NCI-H2227 (cell line): ENCODE measurements around the gene ZKSCAN8.

Experiments
- DNase-seq: peaks from one replicate; lab custom pipeline; 2025; ENCODE audit not compliant: unreplicated experiment; lab: John Stamatoyannopoulos, UW

ZKSCAN8 gene

DNA sequence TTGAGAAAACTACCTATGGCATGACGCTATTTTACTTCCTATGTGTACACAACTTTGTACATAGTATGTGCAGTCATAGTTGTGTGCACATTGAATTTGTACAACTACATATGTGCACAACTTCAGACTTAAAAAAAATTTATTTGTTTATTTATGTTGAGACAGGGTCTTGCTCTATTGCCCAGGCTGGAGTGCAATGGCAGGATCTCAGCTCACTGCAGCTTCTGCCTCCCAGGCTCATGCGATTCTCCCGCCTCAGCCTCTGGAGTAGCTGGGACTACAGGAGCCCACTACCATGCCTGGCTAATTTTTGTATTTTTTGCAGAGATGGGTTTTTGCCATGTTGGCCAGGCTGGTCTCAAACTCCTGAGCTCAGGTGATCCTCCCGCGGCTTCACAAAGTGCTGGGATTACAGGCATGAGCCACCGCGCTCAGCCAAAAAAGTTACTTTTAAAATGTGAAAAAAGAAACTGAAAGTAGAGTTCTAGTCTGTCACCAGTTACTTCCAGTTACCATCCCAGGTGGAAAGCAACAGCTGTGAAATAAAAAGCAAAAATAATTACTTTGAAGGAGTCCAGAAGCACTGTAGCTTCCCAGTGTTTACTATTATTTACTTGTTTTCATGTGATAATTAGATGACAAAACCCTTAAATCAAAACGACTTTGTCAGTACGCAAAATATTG lies 1.7 kb upstream of the ZKSCAN8 start:
- no peak for DNase-seq

DNA sequence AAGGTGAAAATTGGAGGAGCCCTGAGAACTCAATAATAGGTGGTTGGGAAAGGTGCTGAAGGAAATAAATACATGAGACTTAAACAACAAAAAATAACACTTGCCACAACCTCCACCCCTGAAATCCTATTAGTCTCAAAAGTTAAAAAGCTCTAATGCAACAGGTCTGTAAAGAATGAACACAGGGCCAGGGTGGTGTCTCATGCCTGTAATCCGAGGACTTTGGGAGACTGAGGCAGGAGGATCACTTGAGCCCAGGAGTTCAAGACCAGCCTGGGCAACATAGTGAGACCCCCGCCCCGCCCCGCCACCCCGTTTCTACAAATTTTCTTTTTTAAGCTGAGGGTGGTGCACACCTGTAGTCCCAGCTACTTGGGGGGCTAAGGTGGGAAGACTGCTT lies 1.1 kb upstream of the ZKSCAN8 start:
- DNase-seq, result no peak

DNA sequence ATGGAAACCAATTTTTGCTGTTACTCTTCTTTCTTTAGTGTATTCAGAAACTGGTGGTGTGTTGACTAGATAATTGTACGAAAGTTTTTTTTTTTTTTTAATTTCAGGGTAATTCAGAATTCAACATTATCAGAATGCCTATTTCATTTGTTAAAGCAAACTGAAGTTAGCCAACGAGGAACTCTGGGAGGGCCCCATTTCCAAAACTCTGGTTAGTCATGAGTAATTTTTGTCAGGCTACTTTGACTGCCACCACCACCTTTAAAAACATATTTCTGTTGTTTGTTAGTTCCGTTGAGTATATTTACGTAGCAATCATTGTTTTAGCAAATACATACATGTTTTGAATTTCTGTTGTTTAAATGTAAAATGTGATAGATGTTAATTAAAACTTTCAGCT lies 763 bp downstream of the ZKSCAN8 start:
- no peak for DNase-seq

DNA sequence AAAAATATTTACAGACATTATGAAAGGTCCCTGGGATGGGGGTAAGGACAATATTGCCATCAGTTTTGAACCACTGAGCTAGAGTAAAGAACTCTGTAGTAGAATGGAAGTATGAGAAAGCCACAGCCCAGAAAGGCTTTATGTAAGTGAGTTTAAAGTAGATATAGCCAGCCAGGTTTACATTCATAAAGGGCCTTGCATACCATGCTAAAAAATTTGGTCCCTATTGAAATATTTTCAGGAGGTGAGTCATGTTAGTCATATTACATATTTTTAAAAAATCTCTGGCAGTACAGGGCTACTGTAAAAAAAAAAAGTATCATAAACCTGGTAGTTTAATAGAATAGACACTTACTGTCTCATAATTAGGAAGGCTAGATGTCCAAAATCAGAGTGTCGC lies 3.5 kb downstream of the ZKSCAN8 start:
- no peak for DNase-seq

DNA sequence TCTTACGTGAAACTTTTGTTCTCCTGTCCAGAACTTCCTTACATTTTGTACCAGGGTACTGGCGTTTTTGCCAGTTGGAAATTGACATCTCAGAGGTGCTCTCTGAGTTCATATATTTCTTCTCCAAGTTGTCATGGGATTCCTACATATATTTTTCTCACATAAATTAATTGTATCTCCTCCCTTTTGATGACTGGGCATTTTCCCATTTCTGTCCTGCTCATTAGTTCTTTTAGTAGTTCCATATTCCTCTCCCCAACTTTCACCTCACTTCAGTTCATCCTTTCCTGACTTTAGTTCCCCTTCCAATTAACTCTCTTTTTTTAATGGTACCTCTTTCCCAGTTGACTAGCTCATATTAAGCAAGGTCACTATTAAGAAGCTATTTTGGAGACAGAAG lies 10.8 kb downstream of the ZKSCAN8 start:
- no peak for DNase-seq

DNA sequence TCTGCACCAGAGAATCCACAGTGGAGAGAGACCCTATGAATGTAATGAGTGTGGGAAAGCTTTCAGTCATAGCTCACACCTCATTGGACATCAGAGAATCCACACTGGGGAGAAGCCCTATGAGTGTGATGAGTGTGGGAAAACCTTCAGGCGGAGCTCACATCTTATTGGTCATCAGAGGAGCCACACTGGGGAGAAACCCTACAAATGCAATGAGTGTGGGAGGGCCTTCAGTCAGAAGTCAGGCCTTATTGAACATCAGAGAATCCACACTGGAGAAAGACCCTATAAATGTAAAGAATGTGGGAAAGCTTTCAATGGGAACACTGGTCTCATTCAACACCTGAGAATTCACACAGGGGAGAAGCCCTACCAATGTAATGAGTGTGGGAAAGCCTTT lies 11.9 kb downstream of the ZKSCAN8 start:
- DNase-seq, result no peak

DNA sequence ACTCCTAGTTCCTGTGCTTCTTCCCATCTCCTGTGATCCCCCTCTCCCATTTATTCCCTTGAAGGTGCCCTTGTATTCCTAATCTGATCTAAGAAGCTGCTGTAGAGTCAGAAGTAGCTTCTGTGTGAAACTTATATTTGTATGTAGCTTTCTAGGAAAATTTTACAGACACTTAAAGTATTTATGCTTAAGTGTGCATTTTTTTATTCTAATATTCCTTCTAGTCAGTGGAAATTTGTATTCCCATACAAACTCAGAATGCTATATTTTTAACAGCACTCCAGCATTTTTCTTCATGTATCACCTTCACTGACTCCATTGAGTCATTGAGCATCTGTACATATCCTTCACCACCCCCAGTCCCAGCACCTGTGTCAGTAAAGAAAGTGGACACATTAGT lies 12.7 kb downstream of the ZKSCAN8 start:
- DNase-seq, result no peak

DNA sequence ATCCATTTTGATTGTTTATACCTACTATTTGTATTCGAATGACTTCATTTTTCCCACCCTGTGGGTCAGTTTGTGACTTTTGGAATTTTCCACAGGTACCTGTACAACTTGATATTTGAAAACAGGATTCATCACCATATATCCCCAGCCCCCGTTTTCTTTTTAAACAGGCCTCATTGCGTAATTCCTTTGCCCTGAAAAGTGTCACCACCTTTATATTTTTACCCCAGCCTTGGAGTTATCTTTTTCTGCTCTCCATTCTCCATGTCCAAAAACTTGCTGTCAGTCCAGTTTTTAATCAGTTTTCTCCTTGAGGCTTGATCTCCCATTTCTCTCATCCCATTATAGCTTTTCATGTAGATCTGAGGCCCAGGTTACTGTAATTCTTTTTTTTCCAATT lies 16.6 kb downstream of the ZKSCAN8 start:
- DNase-seq, result no peak

DNA sequence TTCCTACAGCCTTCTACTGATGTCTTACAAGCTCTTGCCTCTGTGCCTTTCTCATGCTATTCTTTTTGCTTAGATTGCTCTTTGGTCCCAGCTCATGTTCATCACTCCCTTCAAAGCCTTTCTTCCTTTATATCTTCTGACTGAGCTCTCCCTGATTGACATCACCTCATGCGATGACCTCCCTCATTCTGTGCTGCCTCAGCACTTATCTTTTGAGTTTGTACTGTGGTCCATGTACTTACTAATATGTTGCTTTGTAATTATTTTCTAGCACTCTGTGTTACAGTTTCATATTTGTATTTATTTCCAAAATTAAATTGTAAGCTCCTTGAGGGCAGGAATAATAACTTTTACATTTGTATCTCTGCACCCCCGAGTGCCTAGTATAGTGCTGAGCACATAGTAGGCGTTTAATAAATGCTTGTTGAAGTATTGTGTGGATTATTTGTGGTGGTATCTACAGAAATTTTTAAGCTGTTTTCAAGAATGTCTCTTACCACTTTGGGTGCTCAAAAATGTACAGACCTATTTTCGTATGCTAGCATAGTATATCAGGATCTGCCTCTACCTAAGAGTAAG lies 17.4 kb downstream of the ZKSCAN8 start:
- no peak for DNase-seq

DNA sequence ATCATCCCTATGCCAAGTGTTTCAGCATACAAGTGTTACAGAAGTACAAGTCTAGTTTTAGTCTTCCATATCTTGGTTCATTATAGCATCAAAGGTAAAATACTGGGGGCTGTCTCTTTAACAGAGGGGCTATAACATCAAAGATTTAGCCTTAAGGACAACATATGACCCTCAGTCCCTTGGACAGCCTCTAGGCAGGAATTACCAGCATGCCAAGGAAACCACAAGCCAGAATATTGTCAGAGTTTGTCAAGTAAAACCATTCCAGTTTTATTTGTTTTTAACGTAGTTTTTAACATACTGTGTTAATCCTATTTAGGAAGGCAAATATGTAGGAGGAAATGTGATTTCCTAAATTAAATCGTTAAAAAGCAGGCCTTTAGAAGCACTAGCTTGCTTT lies 18.6 kb downstream of the ZKSCAN8 start:
- DNase-seq, result no peak

DNA sequence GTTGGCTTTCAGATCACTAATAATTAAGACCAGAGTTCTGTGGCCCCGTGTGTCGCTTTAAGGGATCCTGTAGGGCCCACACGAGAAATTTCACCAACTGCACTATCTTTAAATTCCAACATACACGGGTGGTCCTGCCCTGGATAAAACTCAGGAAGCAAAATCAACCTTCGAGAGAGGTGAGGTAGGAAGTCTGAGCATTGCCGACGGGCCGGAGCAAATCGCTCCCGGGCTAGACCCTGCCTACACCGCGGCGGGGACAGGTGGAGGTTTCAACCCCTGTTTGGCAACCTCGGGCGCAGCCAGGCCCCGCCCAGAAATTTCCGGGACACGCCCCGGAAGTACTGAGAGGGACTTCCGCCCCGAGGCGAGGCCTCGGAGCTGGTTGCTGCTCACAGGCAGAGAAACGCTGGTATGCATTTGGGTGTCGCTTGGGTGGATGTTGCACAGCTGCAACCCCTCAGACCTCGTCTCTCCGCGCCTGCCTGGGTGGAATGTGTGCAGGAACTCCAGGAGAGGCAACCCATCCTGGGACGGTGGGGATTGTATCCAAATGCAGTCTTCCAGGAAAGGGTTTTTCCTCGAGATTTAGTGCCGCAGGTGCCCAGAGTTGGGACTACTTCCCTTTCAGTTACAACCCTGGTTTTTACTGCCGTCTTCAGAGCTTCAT lies 19.9 kb downstream of the ZKSCAN8 start:
- DNase-seq, result peak; percentile 91

DNA sequence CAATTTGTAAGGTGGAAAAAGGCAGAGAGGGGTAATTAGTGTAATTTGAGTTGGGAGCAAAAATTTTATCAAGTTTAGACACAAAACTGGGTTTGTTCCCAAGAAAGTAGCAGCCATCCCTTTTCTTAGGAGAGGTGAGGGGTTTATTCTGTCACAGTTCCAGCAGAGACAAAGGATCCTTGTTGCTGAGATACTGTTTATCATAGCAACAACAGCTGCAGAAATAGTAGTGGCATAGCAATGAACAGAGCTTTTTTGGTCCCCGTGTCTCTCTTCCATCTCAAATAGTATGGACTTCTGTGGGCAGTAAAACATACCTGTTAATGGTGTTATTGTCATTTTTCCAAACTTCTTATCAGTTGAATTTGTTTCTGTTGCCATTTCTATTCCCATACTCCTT lies 23.9 kb downstream of the ZKSCAN8 start:
- DNase-seq, result no peak

DNA sequence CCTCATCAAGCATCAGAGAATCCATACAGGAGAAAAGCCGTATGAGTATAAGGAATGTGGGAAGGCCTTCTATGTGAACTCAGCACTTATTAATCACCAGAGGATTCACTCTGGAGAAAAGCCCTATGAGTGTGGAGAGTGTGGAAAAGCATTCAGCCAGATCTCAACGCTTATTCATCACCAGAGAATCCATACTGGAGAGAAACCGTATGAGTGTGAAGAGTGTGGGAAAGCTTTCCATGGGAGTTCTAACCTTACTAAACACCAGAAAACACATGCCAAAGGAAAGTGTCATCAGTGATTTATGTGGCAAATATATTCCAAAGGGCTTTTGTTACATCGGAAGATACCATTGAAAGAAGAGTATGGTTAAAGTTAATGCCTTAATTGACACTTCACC lies 25.4 kb downstream of the ZKSCAN8 start:
- no peak for DNase-seq

DNA sequence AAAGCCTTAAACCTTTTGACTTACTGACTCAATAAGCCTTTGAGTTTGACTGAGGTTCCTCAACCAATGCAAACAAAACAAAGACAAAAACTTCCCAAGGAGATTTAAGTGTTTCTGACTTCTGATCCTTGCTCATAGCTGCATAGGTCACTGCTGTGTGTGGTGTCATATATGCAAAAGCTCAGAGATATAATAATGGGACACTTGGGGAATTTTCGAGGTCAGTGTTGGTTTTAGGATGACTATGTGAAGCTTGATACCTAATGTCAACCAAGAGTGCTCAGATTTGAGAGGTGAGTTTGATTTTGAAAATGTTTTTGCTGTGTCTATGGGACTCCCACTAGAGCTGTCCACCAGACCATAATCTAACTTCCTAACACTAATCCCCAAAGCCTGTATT lies 26.2 kb downstream of the ZKSCAN8 start:
- DNase-seq, result no peak

DNA sequence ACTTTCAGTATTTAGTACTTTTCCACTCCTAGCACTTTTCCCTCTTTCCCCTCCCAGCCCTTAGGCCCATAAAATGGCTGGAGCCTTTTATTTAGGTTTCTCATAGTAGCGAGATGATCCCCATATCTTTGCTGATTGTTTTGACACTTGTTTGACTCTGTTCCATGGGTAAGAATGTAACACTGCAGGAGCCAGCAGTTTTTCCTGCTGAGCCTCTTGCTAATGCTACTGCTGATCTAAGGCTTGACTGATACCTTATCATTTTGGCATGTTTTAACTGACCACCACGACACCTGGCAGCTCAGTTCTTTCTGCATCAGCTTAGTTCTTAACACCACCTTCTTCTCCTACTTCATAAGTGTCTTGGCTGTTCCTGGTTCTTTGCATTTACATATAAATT lies 29.6 kb downstream of the ZKSCAN8 start:
- DNase-seq, result no peak

DNA sequence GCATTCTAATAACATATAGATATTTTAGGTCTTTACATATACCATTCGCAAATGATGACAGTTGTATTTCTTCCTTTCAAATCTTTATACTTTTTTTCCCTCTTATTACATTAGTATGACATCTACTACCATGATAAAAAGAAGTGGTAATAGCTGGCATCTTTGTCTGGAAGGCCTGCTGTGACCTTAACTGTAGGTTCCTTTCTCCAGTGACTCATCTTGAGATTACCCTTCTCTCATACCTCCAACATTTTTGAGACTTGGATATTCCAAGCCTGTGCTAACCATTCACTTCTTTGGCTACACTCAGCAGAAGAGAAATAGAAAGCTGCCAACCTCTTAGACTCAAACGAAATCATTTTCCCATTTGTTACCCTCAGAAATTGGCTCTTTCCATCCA lies 30.3 kb downstream of the ZKSCAN8 start:
- DNase-seq, result no peak

DNA sequence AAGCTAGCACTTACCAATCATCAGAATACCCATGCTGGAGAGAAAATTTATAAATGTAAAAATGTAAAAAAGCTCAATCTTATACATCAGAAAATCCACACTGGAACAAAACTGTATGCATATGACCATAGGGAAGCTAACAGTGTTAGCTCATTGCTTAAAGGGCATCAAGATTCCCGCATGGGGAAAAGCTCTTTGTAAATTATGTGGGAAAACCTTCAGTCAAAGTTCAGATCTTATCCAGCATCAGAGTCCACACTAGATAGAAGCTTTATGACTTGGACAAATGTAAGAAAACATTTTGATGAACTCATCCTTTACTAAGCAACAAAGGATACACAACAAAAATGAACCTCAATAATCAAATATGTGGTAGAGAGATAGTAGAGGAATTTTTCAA lies 34.7 kb downstream of the ZKSCAN8 start:
- no peak for DNase-seq

DNA sequence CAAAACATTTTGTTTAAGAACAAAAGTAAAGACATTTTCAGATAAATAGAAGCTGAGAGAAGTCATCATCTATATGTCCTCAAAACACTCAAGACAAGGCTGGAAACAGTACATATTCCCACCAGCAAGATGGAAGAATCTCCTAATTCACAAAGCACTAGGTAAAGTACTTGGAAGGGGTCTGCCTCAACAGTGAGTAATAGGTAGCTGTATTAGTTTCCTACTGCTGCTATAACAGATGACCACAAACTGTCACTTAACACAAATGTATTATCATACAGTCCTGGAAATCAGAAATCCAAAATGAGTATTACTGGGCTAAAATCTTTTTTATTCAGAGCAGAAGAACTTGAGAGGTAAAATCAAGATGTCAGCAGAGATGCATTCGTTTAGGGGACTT lies 40.6 kb downstream of the ZKSCAN8 start:
- no peak for DNase-seq

DNA sequence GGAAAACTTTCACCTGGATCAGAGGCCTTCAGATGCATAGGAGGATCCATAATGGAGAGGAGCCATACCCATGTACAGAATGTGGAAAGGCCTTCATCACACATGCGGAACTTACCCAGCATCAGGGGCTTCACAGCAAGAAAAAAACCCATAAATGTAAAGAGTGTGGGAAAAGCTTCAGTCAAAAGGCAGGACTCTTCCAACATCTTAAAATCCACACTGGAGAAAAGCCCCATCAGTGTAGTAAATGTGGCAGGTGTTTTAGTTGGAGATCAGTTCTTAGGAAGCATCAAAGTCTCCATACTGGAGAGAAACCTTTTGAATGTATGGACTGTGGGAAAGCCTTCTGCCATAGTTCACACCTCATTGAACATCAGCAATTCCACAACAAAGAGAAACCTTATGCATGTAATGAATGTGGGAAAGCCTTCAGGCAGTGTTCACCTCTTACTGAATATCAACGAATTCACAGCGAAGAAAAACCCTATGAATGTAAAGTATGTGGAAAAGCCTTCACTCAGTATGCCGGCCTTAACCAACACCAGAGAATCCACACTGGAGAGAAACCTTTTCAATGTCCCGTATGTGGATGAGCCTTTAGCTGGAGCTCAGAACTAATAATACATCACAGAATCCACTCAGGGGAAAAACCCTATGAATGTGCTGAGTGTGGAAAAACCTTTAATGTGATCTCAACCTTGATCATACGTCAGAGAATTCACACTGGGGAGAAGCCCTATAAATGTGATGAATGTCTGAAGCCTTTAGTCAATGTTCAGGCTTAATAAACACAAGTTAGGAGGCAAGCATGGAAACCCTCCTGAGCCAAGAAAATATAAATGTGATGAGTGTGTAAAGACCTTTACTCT lies 46.7 kb downstream of the ZKSCAN8 start:
- no peak for DNase-seq

DNA sequence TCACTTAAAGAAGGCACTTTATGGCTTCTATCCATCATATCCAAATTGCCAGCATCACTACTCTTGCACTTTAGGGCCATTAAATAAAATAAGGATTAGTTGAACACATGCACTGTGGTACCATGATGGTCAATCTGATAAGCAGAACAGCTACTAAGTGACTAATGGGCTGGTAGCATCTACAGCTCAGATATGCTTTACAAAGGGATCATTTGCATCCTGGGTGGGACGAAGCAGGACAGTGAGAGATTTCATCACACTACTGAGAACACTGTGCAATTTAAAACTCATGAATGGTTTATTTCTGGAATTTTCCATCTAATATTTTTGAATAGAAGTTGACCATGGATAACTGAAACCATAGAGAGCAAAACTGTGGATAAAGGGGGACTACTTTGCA lies 58.3 kb downstream of the ZKSCAN8 start:
- DNase-seq, result no peak

DNA sequence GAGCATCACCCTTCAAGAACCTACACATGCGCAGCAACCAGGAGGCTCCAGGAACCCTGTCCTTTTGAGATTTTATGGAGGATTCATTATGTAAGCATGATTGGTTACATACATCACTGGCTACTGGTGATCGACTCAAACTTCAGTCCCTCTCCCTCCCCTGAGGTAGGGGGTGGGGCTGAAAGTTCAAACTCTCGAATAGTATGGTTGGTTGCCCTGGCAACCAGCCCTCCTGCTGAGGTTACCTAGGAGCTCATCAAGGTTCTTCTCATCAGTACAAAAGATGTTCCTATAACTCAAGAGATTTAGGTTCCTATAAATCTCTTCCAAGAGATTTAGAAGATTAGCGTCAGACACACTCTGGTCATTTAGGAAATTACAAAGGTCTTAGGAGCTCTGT lies 61.5 kb downstream of the ZKSCAN8 start:
- DNase-seq, result no peak

DNA sequence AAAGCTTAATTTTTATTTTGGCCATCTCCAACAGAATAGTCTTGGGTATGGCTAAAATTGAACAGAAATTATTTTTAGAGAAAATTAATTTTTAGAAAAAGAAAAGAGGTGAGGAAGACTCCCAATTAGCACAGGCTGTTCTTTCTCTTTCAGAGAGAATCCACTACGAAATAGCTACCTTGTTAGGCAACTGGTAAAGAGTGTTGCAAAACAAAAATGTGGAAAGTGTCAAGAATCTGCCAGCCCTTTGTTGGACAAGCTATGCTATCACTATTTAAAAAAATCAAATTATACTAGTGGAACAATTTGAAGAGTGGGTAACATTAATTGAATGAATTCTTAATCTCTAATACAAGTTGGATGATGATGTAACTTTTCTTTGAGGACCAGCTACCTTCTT lies 64.2 kb downstream of the ZKSCAN8 start:
- no peak for DNase-seq
